ENCODE data around the gene STPG3. TPM values are rescaled to one million over a fixed set of nuclear protein-coding genes. Genes with fewer than 3 reads are reported as not detected.

Gene STPG3
- total and polyA plus RNA-seq, 2 of the 13 experiments (the other 11 are each of a cell fraction or from before 2014, with no cell fraction given): not detected

DNA sequence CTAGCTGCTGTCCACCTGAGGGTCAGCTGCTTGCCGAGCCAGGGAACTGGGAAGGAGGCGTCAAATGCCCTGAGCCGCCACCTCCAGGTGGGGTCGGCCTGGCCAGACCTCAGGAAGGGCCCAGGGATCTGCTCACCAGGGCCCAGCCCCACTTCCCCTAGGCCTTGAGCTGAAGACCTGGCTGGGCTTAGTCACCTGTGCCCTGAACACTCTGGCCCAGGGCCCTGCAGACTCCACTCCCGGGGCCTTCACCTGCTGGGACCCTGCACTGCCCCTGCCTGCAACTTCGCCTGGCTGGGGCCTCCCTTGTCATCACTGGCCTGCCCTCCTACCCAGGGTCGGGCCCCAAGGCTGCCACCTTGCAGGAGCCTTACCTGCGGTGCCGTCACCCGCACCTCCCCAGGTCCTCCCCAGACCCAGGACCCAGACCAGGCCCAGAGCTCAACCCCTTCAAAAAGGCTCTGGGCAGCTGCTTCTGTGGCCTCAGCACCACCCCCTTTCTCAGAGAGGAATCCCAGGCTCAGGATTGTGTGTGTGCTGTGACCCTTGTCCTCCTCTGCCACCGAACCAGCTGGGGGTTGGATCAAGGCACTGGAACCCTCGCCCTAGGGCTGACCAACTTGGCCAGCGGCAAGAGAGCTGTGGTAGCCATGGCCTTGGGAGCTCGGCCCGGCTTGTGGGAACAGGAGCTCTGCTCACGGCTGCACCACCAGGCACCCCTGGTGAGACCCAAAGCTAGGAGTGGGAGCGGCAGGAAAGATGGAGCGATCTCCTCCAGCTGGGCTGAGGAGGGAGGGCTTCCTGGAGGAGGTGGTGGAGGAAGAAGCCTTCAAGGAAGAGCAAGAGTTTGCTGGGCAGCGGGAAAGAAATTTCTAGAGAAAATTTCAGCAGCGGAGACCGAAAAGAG is 2.9 kb downstream of the STPG3 start (continued):
- TF ChIP-seq, protein P1, sequence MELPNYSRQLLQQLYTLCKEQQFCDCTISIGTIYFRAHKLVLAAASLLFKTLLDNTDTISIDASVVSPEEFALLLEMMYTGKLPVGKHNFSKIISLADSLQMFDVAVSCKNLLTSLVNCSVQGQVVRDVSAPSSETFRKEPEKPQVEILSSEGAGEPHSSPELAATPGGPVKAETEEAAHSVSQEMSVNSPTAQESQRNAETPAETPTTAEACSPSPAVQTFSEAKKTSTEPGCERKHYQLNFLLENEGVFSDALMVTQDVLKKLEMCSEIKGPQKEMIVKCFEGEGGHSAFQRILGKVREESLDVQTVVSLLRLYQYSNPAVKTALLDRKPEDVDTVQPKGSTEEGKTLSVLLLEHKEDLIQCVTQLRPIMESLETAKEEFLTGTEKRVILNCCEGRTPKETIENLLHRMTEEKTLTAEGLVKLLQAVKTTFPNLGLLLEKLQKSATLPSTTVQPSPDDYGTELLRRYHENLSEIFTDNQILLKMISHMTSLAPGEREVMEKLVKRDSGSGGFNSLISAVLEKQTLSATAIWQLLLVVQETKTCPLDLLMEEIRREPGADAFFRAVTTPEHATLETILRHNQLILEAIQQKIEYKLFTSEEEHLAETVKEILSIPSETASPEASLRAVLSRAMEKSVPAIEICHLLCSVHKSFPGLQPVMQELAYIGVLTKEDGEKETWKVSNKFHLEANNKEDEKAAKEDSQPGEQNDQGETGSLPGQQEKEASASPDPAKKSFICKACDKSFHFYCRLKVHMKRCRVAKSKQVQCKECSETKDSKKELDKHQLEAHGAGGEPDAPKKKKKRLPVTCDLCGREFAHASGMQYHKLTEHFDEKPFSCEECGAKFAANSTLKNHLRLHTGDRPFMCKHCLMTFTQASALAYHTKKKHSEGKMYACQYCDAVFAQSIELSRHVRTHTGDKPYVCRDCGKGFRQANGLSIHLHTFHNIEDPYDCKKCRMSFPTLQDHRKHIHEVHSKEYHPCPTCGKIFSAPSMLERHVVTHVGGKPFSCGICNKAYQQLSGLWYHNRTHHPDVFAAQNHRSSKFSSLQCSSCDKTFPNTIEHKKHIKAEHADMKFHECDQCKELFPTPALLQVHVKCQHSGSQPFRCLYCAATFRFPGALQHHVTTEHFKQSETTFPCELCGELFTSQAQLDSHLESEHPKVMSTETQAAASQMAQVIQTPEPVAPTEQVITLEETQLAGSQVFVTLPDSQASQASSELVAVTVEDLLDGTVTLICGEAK (IDR thresholded peaks at IDR 0.05): no peak
- TF ChIP-seq, protein P1 (CRISPR knock-in tag; IDR thresholded peaks at IDR 0.05): no peak
- TF ChIP-seq ESRRA (CRISPR knock-in tag; IDR thresholded peaks at IDR 0.05; ENCODE audit: low read depth): no peak; the same call in none of the 2 replicates
- no peak for TF ChIP-seq HNRNPUL1 (IDR thresholded peaks at IDR 0.05; ENCODE audit: low read depth, low read length)
- TF ChIP-seq, protein P2, sequence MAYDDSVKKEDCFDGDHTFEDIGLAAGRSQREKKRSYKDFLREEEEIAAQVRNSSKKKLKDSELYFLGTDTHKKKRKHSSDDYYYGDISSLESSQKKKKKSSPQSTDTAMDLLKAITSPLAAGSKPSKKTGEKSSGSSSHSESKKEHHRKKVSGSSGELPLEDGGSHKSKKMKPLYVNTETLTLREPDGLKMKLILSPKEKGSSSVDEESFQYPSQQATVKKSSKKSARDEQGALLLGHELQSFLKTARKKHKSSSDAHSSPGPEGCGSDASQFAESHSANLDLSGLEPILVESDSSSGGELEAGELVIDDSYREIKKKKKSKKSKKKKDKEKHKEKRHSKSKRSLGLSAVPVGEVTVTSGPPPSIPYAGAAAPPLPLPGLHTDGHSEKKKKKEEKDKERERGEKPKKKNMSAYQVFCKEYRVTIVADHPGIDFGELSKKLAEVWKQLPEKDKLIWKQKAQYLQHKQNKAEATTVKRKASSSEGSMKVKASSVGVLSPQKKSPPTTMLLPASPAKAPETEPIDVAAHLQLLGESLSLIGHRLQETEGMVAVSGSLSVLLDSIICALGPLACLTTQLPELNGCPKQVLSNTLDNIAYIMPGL (CRISPR knock-in tag; IDR thresholded peaks at IDR 0.05; ENCODE audit: borderline replicate concordance in 1 of 2, low read depth in 1 of 2): 0 out of 4 replicates have a peak, but pooled peaks of 1 of the 2 experiments have one; percentile 37
- TF ChIP-seq, protein P3, sequence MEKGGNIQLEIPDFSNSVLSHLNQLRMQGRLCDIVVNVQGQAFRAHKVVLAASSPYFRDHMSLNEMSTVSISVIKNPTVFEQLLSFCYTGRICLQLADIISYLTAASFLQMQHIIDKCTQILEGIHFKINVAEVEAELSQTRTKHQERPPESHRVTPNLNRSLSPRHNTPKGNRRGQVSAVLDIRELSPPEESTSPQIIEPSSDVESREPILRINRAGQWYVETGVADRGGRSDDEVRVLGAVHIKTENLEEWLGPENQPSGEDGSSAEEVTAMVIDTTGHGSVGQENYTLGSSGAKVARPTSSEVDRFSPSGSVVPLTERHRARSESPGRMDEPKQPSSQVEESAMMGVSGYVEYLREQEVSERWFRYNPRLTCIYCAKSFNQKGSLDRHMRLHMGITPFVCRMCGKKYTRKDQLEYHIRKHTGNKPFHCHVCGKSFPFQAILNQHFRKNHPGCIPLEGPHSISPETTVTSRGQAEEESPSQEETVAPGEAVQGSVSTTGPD (CRISPR knock-in tag; IDR thresholded peaks at IDR 0.05): 0 out of 2 replicates have a peak, but pooled peaks have one; percentile 34
- TF ChIP-seq ZNF563 (CRISPR knock-in tag; IDR thresholded peaks at IDR 0.05): 0 out of 2 replicates have a peak, but pooled peaks have one; percentile 18
- no peak for TF ChIP-seq ZSCAN31 (CRISPR knock-in tag; IDR thresholded peaks at IDR 0.05; ENCODE audit: low read depth)
- TF ChIP-seq NR2F1 (CRISPR knock-in tag; IDR thresholded peaks at IDR 0.05): no peak
- TF ChIP-seq, protein P4, sequence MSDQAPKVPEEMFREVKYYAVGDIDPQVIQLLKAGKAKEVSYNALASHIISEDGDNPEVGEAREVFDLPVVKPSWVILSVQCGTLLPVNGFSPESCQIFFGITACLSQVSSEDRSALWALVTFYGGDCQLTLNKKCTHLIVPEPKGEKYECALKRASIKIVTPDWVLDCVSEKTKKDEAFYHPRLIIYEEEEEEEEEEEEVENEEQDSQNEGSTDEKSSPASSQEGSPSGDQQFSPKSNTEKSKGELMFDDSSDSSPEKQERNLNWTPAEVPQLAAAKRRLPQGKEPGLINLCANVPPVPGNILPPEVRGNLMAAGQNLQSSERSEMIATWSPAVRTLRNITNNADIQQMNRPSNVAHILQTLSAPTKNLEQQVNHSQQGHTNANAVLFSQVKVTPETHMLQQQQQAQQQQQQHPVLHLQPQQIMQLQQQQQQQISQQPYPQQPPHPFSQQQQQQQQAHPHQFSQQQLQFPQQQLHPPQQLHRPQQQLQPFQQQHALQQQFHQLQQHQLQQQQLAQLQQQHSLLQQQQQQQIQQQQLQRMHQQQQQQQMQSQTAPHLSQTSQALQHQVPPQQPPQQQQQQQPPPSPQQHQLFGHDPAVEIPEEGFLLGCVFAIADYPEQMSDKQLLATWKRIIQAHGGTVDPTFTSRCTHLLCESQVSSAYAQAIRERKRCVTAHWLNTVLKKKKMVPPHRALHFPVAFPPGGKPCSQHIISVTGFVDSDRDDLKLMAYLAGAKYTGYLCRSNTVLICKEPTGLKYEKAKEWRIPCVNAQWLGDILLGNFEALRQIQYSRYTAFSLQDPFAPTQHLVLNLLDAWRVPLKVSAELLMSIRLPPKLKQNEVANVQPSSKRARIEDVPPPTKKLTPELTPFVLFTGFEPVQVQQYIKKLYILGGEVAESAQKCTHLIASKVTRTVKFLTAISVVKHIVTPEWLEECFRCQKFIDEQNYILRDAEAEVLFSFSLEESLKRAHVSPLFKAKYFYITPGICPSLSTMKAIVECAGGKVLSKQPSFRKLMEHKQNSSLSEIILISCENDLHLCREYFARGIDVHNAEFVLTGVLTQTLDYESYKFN (CRISPR knock-in tag; conservative IDR thresholded peaks at IDR 0.05): 0 out of 2 replicates have a peak, but pooled peaks have one; percentile 30

Data from HepG2 (cell line).